Neural cell (in vitro differentiated cells): ENCODE measurements around the gene CKM. TPM values are rescaled to one million over a fixed set of nuclear protein-coding genes. Genes with fewer than 3 reads are reported as not detected.
A peak's percentile ranks its signal among the peaks of the same experiment; 100 is the strongest.

Experiments
- H2AFZ ChIP-seq: fragments of 200-600, 300-800 bp; sonication (generic), shearing (Covaris generic); 2 replicates; pipeline ENCODE4 v1.6.0; 2014; ENCODE audit warnings: low read depth, mild to moderate bottlenecking, antibody characterized with exemption, low read length, moderate library complexity
- H3F3A ChIP-seq: fragments of 200-600 bp; shearing (Covaris generic); 2 replicates; pipeline ENCODE4 v1.6.1; 2016; ENCODE audit warnings: mild to moderate bottlenecking, moderate library complexity, mixed read lengths, antibody characterized with exemption, low read length; ENCODE audit not compliant: insufficient read depth, poor library complexity, severe bottlenecking
- H3K27ac ChIP-seq: fragments of 200-600, 300-800 bp; sonication (generic), shearing (Covaris generic); 2 replicates; pipeline ENCODE4 v1.5.1; 2014; ENCODE audit warnings: mild to moderate bottlenecking, low read length, moderate library complexity
- H3K27me3 ChIP-seq: fragments of 300-800, 200-600 bp; sonication (generic), shearing (Covaris generic); 2 replicates; pipeline ENCODE4 v1.6.0; 2014; ENCODE audit warnings: mild to moderate bottlenecking, low read depth, low read length, moderate library complexity; ENCODE audit not compliant: insufficient read depth
- H3K36me3 ChIP-seq: fragments of 300-800, 200-600 bp; sonication (generic), shearing (Covaris generic); 2 replicates; pipeline ENCODE4 v1.5.1; 2014; ENCODE audit warnings: mild to moderate bottlenecking, antibody characterized with exemption, low read length, moderate library complexity; ENCODE audit not compliant: insufficient read depth
- H3K4me2 ChIP-seq: fragments of 300-800, 200-600 bp; sonication (generic), shearing (Covaris generic); 2 replicates; pipeline ENCODE4 v1.6.0; 2014; ENCODE audit warnings: mild to moderate bottlenecking, low read length
- H3K4me3 ChIP-seq: fragments of 300-800, 200-600 bp; sonication (generic), shearing (Covaris generic); 2 replicates; pipeline ENCODE4 v1.5.1; 2014; ENCODE audit warnings: mild to moderate bottlenecking, low read length, moderate library complexity
- H3K79me2 ChIP-seq: fragments of 200-600 bp; shearing (Covaris generic); replicated peaks from 2 replicates; pipeline ENCODE4 v1.6.0; 2014; ENCODE audit warnings: mild to moderate bottlenecking, low read length, moderate library complexity; ENCODE audit not compliant: insufficient read depth
- H3K9ac ChIP-seq: fragments of 300-800, 200-600 bp; sonication (generic), shearing (Covaris generic); 2 replicates; pipeline ENCODE4 v1.6.1; 2016; ENCODE audit warnings: mild to moderate bottlenecking, low read length, mixed read lengths
- H3K9me2 ChIP-seq: fragments of 200-600 bp; shearing (Covaris generic); 2 replicates; pipeline ENCODE4 v1.6.1; 2016; ENCODE audit warnings: mild to moderate bottlenecking, low read length, mixed read lengths; ENCODE audit not compliant: insufficient read depth
- H3K9me3 ChIP-seq: fragments of 200-600, 300-800 bp; sonication (generic), shearing (Covaris generic); 2 replicates; pipeline ENCODE4 v1.6.1; 2016; ENCODE audit warnings: mild to moderate bottlenecking, mixed run types, low read length, moderate library complexity, mixed read lengths
- H4K20me1 ChIP-seq: fragments of 200-600 bp; shearing (Covaris generic); 2 replicates; pipeline ENCODE4 v1.6.1; 2016; ENCODE audit warnings: mild to moderate bottlenecking, mixed run types; ENCODE audit not compliant: insufficient read depth
- CTCF ChIP-seq: fragments of 450-650 bp; IDR thresholded peaks from 2 replicates; pipeline ENCODE4 v1.5.1; 2014; ENCODE audit warnings: antibody characterized with exemption, mild to moderate bottlenecking, moderate library complexity; ENCODE audit not compliant: poor library complexity, severe bottlenecking
- EP300 ChIP-seq: fragments of 450-650 bp; conservative IDR thresholded peaks from 2 replicates; pipeline ENCODE4 v1.6.1; 2014; ENCODE audit warnings: antibody characterized with exemption, mild to moderate bottlenecking, moderate library complexity; ENCODE audit not compliant: poor library complexity, severe bottlenecking
- EZH2 ChIP-seq: fragments of 200-600, 300-800 bp; shearing (Covaris generic), sonication (generic); IDR thresholded peaks from 2 replicates; pipeline ENCODE4 v1.6.1; 2014; ENCODE audit warnings: antibody characterized with exemption, low read length, borderline replicate concordance, mild to moderate bottlenecking; ENCODE audit not compliant: insufficient read depth, poor library complexity, severe bottlenecking
- MXI1 ChIP-seq: fragments of 450-650 bp; conservative IDR thresholded peaks from 2 replicates; pipeline ENCODE4 v1.6.1; 2014; ENCODE audit warnings: antibody characterized with exemption, mild to moderate bottlenecking; ENCODE audit not compliant: poor library complexity, severe bottlenecking
- POLR2AphosphoS5 ChIP-seq: IDR thresholded peaks from 2 replicates; pipeline ENCODE4 v1.6.1; 2012
- RAD21 ChIP-seq: fragments of 450-650 bp; conservative IDR thresholded peaks from 2 replicates; pipeline ENCODE4 v1.6.1; 2014; ENCODE audit warnings: antibody characterized with exemption, mild to moderate bottlenecking, moderate library complexity
- REST ChIP-seq: IDR thresholded peaks from 2 replicates; pipeline ENCODE4 v1.6.1; 2012; ENCODE audit warnings: borderline replicate concordance
- SMC3 ChIP-seq: fragments of 450-650 bp; conservative IDR thresholded peaks from 2 replicates; pipeline ENCODE4 v1.6.1; 2014; ENCODE audit warnings: antibody characterized with exemption, mild to moderate bottlenecking, moderate library complexity; ENCODE audit not compliant: poor library complexity
- TAF1 ChIP-seq: IDR thresholded peaks from 2 replicates; pipeline ENCODE4 v1.6.1; 2012; ENCODE audit warnings: low read depth
- polyA plus RNA-seq: library from polyadenylated mRNA; depleted of rRNA; stranded (reverse); fragments of >200 nt; gene quantifications from 2 replicates; pipeline ENCODE4 v1.2.3, GENCODE V29; 2014

Gene CKM
- polyA plus RNA-seq, 1 donor from 2014 or later, result 0.14 TPM

- Histone ChIP-seq H3K27ac (no peak overlapping the region), H3K4me2 (no peak overlapping the region), H3K4me3 (peak overlapping the region; percentile 51), H4K20me1 (no peaks in the 10 kb centered on the region), H3K9me2 (no peaks in the 10 kb centered on the region), H3K9ac (no peak overlapping the region), H2AFZ (no peak overlapping the region), H3K79me2 (no peaks in the 10 kb centered on the region), H3K36me3 (no peaks in the 10 kb centered on the region), H3F3A (no peaks in the 10 kb centered on the region), H3K27me3 (peaks cover 33% of the 10 kb centered on the region), H3K9me3 (no peaks in the 10 kb centered on the region)
- TF ChIP-seq POLR2AphosphoS5, result no peak
- TF ChIP-seq REST, result no peak
- no peak for TF ChIP-seq RAD21
- no peak for TF ChIP-seq MXI1
- no peak for TF ChIP-seq EZH2
- no peak for TF ChIP-seq SMC3
- no peak for TF ChIP-seq CTCF
- TF ChIP-seq TAF1, result no peak
- TF ChIP-seq EP300, result no peak
These were observed 18.3 kb upstream of the CKM start for GRCh38 chr19:45340899-45341453.

GRCh38 chr19:45340232-45340898, 17.7 kb upstream of the CKM start, which contains the start of gene KLC3:
TSS of gene KLC3 (plus strand) at chr19:45340750. CDS start at chr19:45345542, 4,792 bp downstream.
- Histone ChIP-seq H3K9me2 (no peaks in the 10 kb centered on the region), H3K27ac (no peak within 1 kb of the TSS), H3K36me3 (no peaks in the 10 kb centered on the region), H4K20me1 (no peaks in the 10 kb centered on the region), H2AFZ (no peak within 1 kb of the TSS), H3K9ac (no peak within 1 kb of the TSS), H3K9me3 (no peaks in the 10 kb centered on the region), H3K4me3 (peak within 1 kb of the TSS; percentile 51), H3F3A (no peaks in the 10 kb centered on the region), H3K4me2 (no peak within 1 kb of the TSS), H3K27me3 (peaks cover 33% of the 10 kb centered on the region), H3K79me2 (no peaks in the 10 kb centered on the region)
- TF ChIP-seq SMC3 (no peak), CTCF (no peak), EZH2 (no peak), TAF1 (no peak), MXI1 (no peak), POLR2AphosphoS5 (no peak)
